Measurements from ENCODE around the gene MAPKAPK2.
A peak's percentile ranks its signal among the peaks of the same experiment; 100 is the strongest.

Gene MAPKAPK2

GRCh38 chr1:206704226-206704625 lies 19.5 kb downstream of the MAPKAPK2 start:
- no peak for DNase-seq (ENCODE audit: low read depth)

- DNase-seq (ENCODE audit: low read depth), result peak; percentile 62
Observed at GRCh38 chr1:206705191-206705590, 20.5 kb downstream of the MAPKAPK2 start.

- no peak for DNase-seq (ENCODE audit: low read depth)
Observed at GRCh38 chr1:206705726-206706297, 21.1 kb downstream of the MAPKAPK2 start.

GRCh38 chr1:206706298-206706791 lies 21.6 kb downstream of the MAPKAPK2 start:
- peak; percentile 88 for DNase-seq (ENCODE audit: low read depth)

GRCh38 chr1:206706806-206707366 lies 22.2 kb downstream of the MAPKAPK2 start:
- DNase-seq (ENCODE audit: low read depth), result no peak

- DNase-seq (ENCODE audit: low read depth), result no peak
Observed at GRCh38 chr1:206708058-206708457, 23.4 kb downstream of the MAPKAPK2 start.

- DNase-seq (ENCODE audit: low read depth), result no peak
Observed at GRCh38 chr1:206708882-206709281, 24.2 kb downstream of the MAPKAPK2 start.

GRCh38 chr1:206709322-206709721 lies 24.6 kb downstream of the MAPKAPK2 start:
- DNase-seq (ENCODE audit: low read depth), result no peak

- DNase-seq (ENCODE audit: low read depth), result no peak
Observed at GRCh38 chr1:206709772-206710459, 25.2 kb downstream of the MAPKAPK2 start.

GRCh38 chr1:206710460-206710823 lies 25.7 kb downstream of the MAPKAPK2 start:
- no peak for DNase-seq (ENCODE audit: low read depth)

GRCh38 chr1:206713070-206713469 lies 28.4 kb downstream of the MAPKAPK2 start:
- no peak for DNase-seq (ENCODE audit: low read depth)

GRCh38 chr1:206713910-206714312 lies 29.2 kb downstream of the MAPKAPK2 start:
- no peak for DNase-seq (ENCODE audit: low read depth)

- peak; percentile 80 for DNase-seq (ENCODE audit: low read depth)
Observed at GRCh38 chr1:206714331-206715058, 29.8 kb downstream of the MAPKAPK2 start.

- no peak for DNase-seq (ENCODE audit: low read depth)
Observed at GRCh38 chr1:206715120-206715519, 30.4 kb downstream of the MAPKAPK2 start.

- no peak for DNase-seq (ENCODE audit: low read depth)
Observed at GRCh38 chr1:206715552-206716158, 30.9 kb downstream of the MAPKAPK2 start.

GRCh38 chr1:206716159-206716869 lies 31.6 kb downstream of the MAPKAPK2 start:
- no peak for DNase-seq (ENCODE audit: low read depth)

GRCh38 chr1:206716870-206717673 lies 32.4 kb downstream of the MAPKAPK2 start:
- DNase-seq (ENCODE audit: low read depth), result no peak

- no peak for DNase-seq (ENCODE audit: low read depth)
Observed at GRCh38 chr1:206717674-206717989, 32.9 kb downstream of the MAPKAPK2 start.

- no peak for DNase-seq (ENCODE audit: low read depth)
Observed at GRCh38 chr1:206719169-206719839, 34.6 kb downstream of the MAPKAPK2 start.

- DNase-seq (ENCODE audit: low read depth), result no peak
Observed at GRCh38 chr1:206721454-206721853, 36.7 kb downstream of the MAPKAPK2 start.

Data from fibroblast of gingiva (primary cell).